Epithelial cell of esophagus (primary cell): ENCODE data around the gene B3GAT3.

Experiments
- DNase-seq: peaks from one replicate; pipeline ENCODE4 v3.0.0; 2010; ENCODE audit warnings: low read depth
- H3K4me3 ChIP-seq: 2 replicates; pipeline ENCODE4 v1.5.1; 2011; ENCODE audit warnings: mild to moderate bottlenecking, low read length, control low read depth
- CTCF ChIP-seq: IDR thresholded peaks from 2 replicates; pipeline ENCODE4 v1.5.1; 2011; ENCODE audit warnings: low read depth, mild to moderate bottlenecking, low read length, control low read depth, inconsistent platforms; ENCODE audit not compliant: insufficient read depth; ENCODE audit errors: missing control alignments

B3GAT3 gene

GRCh38 chr11:62602141-62603071, 19.4 kb downstream of the B3GAT3 start:
- DNase-seq: peak; percentile 74
- H3K4me3 ChIP-seq: peak overlapping the region; percentile 85
- peak; percentile 23 for TF ChIP-seq CTCF

GRCh38 chr11:62601372-62602140, 20.2 kb downstream of the B3GAT3 start, which contains the start of gene MTA2:
TSS of gene MTA2 (minus strand) at chr11:62601865. CDS start at chr11:62601450, 415 bp downstream.
- peak; percentile 98 for DNase-seq
- H3K4me3 ChIP-seq: peak within 1 kb of the TSS; percentile 85
- TF ChIP-seq CTCF: no peak

GRCh38 chr11:62601122-62601371, 20.7 kb downstream of the B3GAT3 start:
- peak overlapping the region; percentile 85 for H3K4me3 ChIP-seq
- peak; percentile 26 for DNase-seq
- no peak for TF ChIP-seq CTCF

GRCh38 chr11:62600367-62601121, 21.2 kb downstream of the B3GAT3 start:
- TF ChIP-seq CTCF: no peak
- no peak for DNase-seq
- peak overlapping the region; percentile 85 for H3K4me3 ChIP-seq

- TF ChIP-seq CTCF: no peak
- H3K4me3 ChIP-seq: peak overlapping the region; percentile 85
- peak; percentile 97 for DNase-seq
Measured at GRCh38 chr11:62599901-62600300, 21.9 kb downstream of the B3GAT3 start.

- DNase-seq: peak; percentile 98
- peak overlapping the region; percentile 85 for H3K4me3 ChIP-seq
- no peak for TF ChIP-seq CTCF
Measured at GRCh38 chr11:62599069-62599696, 22.6 kb downstream of the B3GAT3 start.
